PC-9 (cell line): ENCODE data around the gene TPRG1L.

Source experiments
- EZH2 ChIP-seq: fragments of 200-600 bp; sonication (generic); IDR thresholded peaks from 2 replicates; pipeline ENCODE4 v1.8.0; 2017; ENCODE audit warnings: antibody characterized with exemption, low read depth
- TF ChIP-seq, protein P1 (sequence below): fragments of 200-600 bp; sonication (generic); conservative IDR thresholded peaks from 2 replicates; pipeline ENCODE4 v1.6.1; 2017; ENCODE audit warnings: mixed run types, antibody characterized with exemption, mild to moderate bottlenecking, moderate library complexity

DNA sequence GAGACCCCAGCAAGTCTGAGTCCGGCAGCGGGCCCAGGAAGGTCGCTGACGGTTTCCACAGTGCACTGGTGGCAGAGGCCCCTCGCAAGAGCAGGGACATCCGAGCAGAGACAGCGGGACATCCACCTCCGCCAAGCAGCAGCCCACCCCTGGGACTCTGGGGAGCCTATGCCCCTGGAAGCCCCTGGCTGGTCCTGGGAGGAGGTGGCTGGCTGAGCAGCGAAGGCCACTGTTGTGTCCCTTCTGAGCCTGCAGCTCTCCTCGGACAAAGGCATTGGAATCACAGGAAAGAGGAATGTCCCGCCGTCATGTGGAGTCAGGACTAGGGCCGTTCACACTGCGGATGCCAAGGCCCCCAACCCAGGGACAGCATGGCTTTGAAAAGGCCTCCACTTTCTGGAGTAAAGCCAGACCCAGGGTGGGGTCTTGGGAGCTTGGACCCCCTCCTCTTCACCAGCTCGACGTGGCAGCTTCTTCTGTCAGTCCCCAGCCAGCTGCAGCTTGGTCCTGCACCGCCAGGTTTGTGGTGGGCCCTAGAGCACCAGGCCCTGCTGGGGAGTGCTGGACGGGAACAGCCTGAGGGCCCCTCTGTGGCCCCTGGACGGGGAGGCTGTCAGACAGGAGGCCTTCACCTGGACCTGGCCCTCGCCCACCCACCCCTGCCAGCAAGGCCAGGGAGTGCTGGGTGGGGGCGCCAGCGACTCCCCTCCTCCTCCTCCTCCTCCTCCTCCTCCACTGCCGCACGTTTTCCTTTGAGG lies 14.9 kb upstream of the TPRG1L start:
- TF ChIP-seq, protein P1, sequence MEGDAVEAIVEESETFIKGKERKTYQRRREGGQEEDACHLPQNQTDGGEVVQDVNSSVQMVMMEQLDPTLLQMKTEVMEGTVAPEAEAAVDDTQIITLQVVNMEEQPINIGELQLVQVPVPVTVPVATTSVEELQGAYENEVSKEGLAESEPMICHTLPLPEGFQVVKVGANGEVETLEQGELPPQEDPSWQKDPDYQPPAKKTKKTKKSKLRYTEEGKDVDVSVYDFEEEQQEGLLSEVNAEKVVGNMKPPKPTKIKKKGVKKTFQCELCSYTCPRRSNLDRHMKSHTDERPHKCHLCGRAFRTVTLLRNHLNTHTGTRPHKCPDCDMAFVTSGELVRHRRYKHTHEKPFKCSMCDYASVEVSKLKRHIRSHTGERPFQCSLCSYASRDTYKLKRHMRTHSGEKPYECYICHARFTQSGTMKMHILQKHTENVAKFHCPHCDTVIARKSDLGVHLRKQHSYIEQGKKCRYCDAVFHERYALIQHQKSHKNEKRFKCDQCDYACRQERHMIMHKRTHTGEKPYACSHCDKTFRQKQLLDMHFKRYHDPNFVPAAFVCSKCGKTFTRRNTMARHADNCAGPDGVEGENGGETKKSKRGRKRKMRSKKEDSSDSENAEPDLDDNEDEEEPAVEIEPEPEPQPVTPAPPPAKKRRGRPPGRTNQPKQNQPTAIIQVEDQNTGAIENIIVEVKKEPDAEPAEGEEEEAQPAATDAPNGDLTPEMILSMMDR: no peak
- no peak for TF ChIP-seq EZH2
